GM19328 (cell line): ENCODE data around the gene CSMD2.

Experiments used
- ATAC-seq: cut with Tn5 transposase; IDR thresholded peaks from one replicate; pipeline ENCODE4 v1.9.1; 2021; ENCODE audit warnings: mild to moderate bottlenecking, moderate library complexity; ENCODE audit not compliant: unreplicated experiment

CSMD2 gene

GRCh38 chr1:34009340-34009985 is 155.6 kb downstream of the CSMD2 start:
- no peak for ATAC-seq

DNA sequence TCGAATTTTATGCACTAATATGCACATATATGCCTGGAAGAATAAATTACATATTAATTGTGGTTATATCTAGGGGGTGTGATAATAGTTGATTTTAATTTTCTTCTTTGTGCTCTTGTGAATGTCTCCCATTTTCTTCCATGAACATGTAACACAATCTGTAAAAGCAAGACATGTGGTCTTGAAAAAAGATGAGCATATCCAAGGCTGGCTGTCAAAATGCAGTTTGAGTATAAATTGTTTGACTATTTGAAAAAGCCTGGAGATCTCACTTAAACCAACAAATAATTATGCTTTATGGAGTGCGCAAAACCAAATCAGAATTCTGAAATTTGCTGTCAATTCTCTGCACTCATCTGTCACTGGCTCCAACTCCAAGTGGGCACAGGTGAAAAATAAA is 157.3 kb downstream of the CSMD2 start:
- ATAC-seq = no peak

DNA sequence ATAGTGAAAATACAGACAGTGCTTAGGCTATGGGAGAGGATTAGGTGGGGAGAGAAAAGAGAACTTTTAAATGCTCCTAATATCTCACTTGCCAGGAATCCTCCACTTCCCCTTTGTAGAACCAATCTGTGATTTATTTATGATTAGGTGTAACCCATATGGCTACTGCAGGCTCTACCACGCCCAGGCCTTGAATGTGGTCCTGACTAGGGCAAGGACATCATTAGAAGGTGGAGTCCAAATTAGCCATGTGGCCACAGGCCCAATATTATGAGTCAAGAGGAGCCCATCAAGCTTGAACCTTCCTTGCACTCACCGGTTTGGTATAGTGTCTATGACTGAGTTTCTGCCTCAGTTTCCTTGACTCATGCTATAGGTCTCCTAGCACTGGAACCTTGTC is 159.7 kb downstream of the CSMD2 start:
- no peak for ATAC-seq

DNA sequence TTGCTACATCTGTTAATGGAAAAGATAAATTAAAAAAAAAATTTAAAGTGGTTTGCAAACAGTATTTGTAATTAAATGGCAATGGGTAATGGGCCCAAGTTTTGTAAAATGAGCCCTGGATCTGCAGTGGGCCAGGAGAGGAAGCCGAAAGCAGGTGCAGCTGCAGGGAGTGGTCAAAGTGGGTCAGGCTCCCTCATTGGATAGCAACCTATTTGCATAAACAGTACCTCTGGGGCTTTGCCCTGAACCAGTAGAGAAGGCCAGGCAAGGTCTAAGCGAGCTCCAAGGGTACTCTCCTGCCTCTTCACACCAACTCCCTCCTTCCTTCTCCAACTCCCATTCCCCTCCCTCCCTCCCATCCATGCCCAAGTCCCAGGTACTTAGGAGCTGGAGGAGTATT is 162.2 kb downstream of the CSMD2 start:
- ATAC-seq = no peak

- no peak for ATAC-seq
These were observed 167.6 kb downstream of the CSMD2 start for GRCh38 chr1:33997127-33998036.

DNA sequence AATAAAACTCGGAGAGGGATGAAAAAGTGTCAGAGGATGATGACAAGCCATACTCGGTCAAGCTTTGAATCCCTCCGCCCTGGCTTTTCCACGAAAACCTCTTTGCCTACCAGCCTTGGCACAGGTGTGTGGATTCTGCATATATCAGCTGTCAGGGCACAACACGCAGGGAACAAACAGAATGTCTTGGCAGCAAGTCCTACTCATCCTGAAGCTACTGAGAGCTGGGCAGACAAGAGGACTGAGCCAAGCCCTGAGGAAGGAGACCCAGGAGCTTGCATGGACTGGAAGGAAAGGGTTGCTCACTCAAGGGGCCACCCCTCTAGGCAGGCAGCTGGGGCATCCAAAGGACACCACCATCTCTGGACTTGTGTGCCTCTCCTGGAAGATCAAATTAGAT is 168.7 kb downstream of the CSMD2 start:
- no peak for ATAC-seq

DNA sequence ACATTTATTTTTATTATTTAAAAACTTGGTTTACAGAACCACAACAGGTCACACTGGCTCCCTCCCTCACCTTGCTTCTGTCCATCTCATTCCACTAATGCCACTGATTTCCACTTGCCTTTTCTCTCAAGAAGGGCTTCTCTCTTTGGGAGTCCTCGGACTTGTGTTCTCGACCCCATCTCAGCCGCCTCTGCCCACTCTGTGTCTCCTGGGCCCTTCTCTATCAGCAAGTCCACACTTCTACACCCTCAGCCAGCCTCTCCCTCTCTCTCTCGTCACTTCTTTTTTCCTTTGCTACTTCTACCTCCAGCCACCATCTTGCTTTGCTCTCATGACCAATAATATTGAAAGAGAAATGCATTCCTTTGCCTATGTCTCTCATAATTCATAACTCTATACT is 171.7 kb downstream of the CSMD2 start:
- ATAC-seq = no peak

GRCh38 chr1:33990281-33990680 is 174.7 kb downstream of the CSMD2 start:
- ATAC-seq = no peak

- no peak for ATAC-seq
These were observed 176.9 kb downstream of the CSMD2 start for GRCh38 chr1:33988161-33988560.

DNA sequence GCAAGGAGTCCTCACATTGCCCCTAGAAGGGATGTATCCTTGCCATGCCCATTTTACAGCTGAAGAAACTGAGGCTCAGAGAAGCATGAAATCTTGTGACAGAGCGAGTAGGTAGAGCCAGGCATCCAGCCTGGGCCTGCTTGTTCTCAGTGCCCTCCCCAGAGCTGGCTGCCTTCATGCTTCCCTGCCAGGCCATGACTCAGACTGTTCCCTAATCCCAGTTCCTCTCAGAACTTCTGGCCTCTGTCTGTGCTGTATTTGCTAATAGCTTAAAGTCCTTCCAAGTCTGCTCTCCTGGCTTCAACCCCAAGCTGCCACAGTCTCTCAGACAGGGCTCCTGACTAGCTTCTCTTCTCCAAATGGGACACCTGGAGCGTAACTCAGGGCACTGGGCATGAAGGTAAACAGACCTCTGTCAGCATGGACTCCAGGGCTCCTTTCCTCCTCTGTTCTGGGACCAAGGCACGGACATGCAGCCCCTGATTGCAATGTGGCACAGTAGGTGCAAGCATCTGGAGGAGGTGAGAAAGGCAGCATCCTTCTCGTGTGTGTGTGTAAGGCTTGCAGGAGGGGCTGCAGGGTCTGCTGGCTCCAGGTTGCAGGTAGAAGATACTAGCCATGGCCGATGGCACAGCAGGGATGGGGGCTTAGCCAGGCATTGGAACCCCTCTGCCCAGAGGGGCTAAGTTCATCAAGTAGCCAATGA is 178.5 kb downstream of the CSMD2 start:
- no peak for ATAC-seq

DNA sequence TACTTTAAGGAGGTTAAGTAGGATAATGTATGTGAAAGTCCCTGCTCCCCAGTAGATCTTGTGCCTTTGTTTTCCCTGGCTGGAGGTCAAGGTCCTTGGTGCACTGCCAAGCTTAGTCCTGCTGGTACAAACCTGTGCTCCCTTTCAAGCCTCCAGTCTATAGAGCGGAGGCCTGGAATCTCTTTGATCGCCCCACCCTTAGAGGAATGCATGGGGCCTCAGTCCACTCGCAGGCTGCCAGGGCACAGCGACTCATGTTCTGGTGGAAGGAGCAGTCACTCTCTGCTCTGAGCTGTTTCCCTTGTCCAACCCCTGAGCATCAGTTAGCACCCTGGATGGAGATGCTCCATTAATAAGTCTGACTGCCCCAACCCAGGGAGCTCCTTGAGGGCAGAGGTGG is 179.4 kb downstream of the CSMD2 start:
- no peak for ATAC-seq

DNA sequence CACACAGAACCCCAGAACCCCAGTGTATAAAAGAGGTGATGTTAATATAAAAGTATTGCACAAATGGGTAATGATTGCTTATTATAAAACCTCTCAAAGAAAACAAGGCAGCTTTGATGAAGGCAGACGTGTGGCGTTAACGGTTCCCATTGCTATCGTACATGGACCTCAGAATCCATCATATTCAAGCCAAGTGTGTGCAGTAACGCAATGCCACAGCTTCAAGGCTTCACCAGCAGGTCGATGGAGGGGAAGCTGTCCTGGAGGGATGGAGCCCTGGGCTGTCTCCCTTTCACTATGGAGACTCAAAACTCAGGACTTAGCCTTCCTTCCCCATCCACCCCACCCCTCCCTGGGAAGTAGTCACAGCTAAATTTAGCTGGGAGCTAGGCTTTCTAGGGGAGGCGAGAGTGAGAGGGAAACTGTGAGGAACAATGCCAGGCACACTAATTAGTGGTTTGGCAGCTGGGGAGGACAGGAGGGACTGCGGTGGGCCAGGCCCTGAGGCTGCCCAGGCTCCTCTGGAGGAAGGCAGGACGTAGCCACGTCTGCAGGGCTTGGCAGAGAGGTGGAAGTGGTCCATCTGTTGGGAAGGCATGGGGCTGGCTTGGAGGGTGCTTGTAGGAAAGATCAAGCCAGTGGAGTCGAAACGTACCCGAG is 180.0 kb downstream of the CSMD2 start:
- no peak for ATAC-seq

DNA sequence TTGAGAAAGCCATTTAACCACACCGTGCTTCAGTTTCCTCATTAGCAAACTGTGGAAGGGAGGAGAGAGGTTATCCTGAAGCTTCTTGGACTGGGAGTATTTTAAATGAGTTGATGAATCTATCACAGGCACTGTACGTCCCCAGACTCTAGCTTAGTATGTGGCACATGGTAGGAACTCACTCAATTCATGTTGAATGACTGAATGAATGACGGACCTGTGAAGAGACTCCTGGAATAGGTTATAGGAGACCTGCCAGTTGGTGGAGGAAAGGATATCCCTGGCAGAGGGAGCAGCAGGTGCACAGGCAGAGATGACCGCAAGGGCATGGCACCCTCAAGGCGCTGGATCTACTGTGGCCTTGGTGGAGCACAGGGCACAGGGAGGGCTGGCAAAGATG is 182.6 kb downstream of the CSMD2 start:
- ATAC-seq = no peak

DNA sequence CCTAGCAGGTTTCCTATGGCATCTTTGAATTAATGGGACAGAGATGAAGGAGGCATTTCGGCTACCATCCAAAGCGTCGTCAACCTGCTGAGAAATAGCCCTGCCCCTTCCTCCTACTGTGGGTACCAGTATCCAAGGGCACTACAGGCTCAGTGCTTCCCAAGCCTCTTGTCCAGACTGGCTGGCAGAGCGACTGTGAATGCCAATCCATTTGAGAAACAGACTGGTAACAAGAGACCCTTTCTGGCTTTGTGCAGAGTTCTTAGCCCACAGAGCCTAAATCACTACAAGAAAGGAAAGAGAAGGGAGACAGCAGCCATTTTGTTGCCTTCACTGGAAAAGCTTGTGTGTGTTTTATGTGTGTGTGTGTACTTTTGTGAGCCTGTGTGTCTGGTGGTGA is 185.7 kb downstream of the CSMD2 start:
- ATAC-seq = no peak

GRCh38 chr1:33975961-33976360 is 189.1 kb downstream of the CSMD2 start:
- no peak for ATAC-seq

DNA sequence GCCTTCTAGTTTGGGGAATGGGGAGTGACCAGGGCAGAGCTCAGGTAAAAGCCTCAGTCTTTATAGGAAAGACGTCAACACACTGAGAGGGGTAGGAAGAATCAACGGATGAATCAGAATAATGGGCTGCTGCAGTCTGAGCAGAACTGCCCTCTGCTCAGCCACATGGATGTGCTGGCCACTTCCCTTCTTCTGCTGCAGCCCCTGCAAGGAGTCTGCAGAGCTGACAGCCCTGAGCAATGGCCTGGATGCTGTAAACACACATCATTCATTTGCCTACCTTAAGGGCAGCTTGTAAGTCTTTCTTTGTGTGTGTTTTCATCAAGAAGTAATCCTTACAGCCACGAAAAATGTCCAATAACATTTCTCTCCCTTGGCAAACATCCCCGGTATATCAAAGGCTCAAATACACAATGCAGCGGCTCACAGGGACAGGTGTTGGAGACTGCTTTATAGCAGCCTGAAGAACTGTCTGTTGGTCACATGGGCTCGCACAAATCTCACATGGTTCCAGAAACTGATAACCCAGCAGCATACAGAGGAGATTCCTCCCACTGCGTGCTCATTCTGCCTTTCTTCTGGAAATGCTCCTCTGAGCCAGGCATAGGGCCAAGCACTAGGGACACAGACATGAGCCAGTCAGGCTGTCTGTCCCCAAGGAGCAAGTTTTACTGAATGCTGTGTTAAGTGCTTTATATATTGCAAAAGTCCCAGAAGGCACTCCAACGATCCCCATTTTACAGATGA is 191.1 kb downstream of the CSMD2 start:
- ATAC-seq = no peak

GRCh38 chr1:33972676-33973395 is 192.2 kb downstream of the CSMD2 start:
- no peak for ATAC-seq

DNA sequence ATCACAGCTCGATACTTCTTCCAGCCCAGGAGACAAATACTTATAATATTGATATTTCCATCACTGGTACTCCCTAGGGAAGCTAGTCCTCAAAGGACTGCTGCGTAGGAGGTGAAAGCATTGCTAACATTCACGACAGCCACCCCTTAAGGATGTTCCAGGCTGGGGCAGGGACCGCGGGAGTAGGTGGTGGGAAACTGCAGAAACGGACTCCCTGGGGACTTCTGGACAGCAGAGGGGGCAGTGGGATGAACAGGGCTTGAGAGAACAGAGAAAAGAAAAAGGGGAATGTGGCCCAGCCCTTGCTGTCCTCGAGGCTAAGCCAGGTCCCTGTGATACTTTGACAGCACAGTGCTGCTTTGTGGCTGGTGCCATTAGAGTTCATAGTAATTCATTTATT is 193.1 kb downstream of the CSMD2 start:
- no peak for ATAC-seq

DNA sequence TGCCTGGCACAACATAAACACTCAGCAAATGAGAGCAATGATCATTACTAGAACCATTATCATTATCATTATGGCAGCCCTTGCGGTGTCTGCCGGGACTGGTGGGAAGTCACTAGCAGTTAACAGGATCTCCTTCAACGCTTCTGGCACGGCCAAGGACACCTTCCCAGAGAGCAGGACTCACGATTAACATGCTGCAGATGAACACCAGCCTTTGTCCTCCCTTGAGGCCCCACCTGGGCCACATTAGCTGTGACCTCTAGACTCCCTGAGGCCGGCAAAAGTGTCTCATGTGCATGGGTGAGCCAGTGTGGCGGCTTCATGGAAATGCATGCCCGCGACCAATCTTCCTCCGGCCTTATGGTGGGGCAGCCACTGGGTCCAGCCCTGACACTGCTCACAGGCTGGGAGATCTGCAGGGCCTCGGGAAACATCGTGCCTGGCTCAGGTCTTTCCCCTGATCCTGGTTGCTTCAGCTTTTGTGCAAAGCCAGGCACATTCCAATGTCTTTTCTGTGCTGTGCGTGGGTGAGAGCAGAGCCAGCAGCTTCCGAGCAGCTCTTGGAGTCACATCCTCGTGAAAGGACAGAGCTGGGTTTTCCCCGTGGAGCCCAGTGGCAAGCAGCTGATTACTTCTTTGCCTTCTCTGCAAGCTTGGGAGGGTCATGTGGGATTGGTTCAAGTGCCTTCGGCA is 193.9 kb downstream of the CSMD2 start:
- ATAC-seq = no peak
